Upper lobe of right lung (tissue), 1 donor: ENCODE results near the gene KIF6. TPM values are rescaled to one million over a fixed set of nuclear protein-coding genes. Genes with fewer than 3 reads are reported as not detected.
"Not testable (repeated sequence)": the region's sequence is repeated elsewhere in the genome, so short reads cannot be mapped to it uniquely, and the experiment has no call there.

Experiments used
- ATAC-seq: fragments of 200-7000 bp; cut with Tn5 transposase; one replicate; pipeline ENCODE4 v1.9.1; 2020; ENCODE audit warnings: mild to moderate bottlenecking, moderate library complexity
- DNase-seq: peaks from one replicate; pipeline ENCODE4 v3.0.0-alpha.2; 2020
- H3K27ac ChIP-seq: fragments of 200-600 bp; one replicate; pipeline ENCODE4 v1.8.0; 2022
- H3K27me3 ChIP-seq: fragments of 200-600 bp; one replicate; pipeline ENCODE4 v1.8.0; 2022; ENCODE audit warnings: mild to moderate bottlenecking
- H3K36me3 ChIP-seq: fragments of 200-600 bp; one replicate; pipeline ENCODE4 v1.8.0; 2022
- H3K4me1 ChIP-seq: fragments of 200-600 bp; one replicate; pipeline ENCODE4 v1.8.0; 2022
- H3K4me3 ChIP-seq: fragments of 200-600 bp; one replicate; pipeline ENCODE4 v1.8.0; 2022; ENCODE audit warnings: mild to moderate bottlenecking
- H3K9me3 ChIP-seq: fragments of 200-600 bp; one replicate; pipeline ENCODE4 v1.8.0; 2022
- CTCF ChIP-seq: fragments of 200-600 bp; IDR thresholded peaks from one replicate; pipeline ENCODE4 v1.8.0; 2022; ENCODE audit warnings: antibody characterized with exemption
- intact Hi-C: fragments of 100-400 bp; cut with DNase I; formaldehyde crosslinking; loops from one replicate; pipeline ENCODE4 v1.11.0; 2022
- total RNA-seq: library from RNA; stranded (reverse); fragmentation: NEBNext Ultra II Directional; extraction: Animal tissue kit (Norgen Biotek cat#: 25700); gene quantifications from one replicate; pipeline ENCODE4 v1.2.1, GENCODE V29; 2021
- donor health status: DM: no; HTN: yes; CAD: no; lungs with severe emphysema.

Gene KIF6
- total RNA-seq, 1 donor from 2014 or later, result 0.49 TPM

DNA sequence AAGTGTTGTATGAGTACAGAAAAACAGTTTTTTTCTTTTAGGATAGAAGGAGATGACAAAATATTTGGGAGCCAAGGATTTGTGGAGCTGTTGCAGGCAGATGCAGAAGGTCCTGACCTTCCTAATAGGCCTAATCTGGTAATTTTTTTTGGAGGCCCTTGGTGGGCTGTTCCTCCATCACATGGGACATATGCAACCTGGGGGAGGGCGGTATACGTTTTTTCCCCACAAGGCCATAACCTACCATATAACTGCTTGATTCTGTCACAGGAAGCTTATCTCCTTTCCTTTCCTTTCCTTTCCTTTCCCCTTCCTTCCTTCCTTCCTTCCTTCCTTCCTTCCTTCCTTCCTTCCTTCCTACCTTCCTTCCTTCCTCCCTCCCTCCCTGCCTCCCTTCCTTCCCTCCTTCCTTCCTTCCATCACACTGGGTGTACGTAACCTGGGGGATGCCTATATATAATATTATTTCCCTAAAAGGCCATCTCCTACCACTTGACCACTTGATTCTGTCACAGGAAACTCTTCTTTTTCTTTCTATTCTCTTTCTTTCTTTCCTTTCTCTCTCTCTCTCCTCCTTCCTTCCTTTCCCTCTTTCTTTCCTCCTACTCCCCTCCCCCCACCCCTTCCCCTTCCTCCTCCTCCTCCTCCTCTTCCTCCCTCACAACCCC is 217.7 kb downstream of the KIF6 start:
- H3K27me3 ChIP-seq, result no peaks in the 10 kb centered on the region
- no peaks in the 10 kb centered on the region for H3K36me3 ChIP-seq
- H3K4me3 ChIP-seq, result no peak overlapping the region
- peaks cover 3% of the 10 kb centered on the region for H3K9me3 ChIP-seq
- ATAC-seq (no peak), DNase-seq (no peak)
- intact Hi-C loops, result no loop called here
- H3K27ac ChIP-seq, result no peak overlapping the region
- no peaks in the 10 kb centered on the region for H3K4me1 ChIP-seq
- no peak for TF ChIP-seq CTCF

- H3K4me3 ChIP-seq, H3K36me3 ChIP-seq, H3K4me1 ChIP-seq, H3K27ac ChIP-seq, ATAC-seq, intact Hi-C loops, H3K27me3 ChIP-seq, DNase-seq: not testable (repeated sequence)
- H3K9me3 ChIP-seq, result peaks cover 13% of the 10 kb centered on the region
These were observed 222.7 kb downstream of the KIF6 start for GRCh38 chr6:39502362-39502955.

GRCh38 chr6:39499053-39499452 is 226.2 kb downstream of the KIF6 start:
- H3K4me1 ChIP-seq, result peaks cover 10% of the 10 kb centered on the region
- H3K36me3 ChIP-seq, result no peaks in the 10 kb centered on the region
- no peak overlapping the region for H3K27ac ChIP-seq
- ATAC-seq, result no peak
- H3K27me3 ChIP-seq, result no peaks in the 10 kb centered on the region
- no peak for DNase-seq
- no peak overlapping the region for H3K4me3 ChIP-seq
- TF ChIP-seq CTCF, result no peak
- peaks cover 13% of the 10 kb centered on the region for H3K9me3 ChIP-seq
- intact Hi-C loops, result no loop called here

- intact Hi-C loops, result no loop called here
- H3K27ac ChIP-seq, result no peak overlapping the region
- no peak for TF ChIP-seq CTCF
- H3K4me3 ChIP-seq, result no peak overlapping the region
- no peaks in the 10 kb centered on the region for H3K36me3 ChIP-seq
- no peaks in the 10 kb centered on the region for H3K27me3 ChIP-seq
- ATAC-seq (no peak), DNase-seq (no peak)
- H3K9me3 ChIP-seq, result peaks cover 13% of the 10 kb centered on the region
- peaks cover 10% of the 10 kb centered on the region for H3K4me1 ChIP-seq
These were observed 227.1 kb downstream of the KIF6 start for GRCh38 chr6:39498096-39498495.

- Histone ChIP-seq H3K27ac (no peak overlapping the region), H3K9me3 (peaks cover 4% of the 10 kb centered on the region), H3K4me1 (peaks cover 10% of the 10 kb centered on the region), H3K27me3 (no peaks in the 10 kb centered on the region), H3K36me3 (no peaks in the 10 kb centered on the region), H3K4me3 (no peak overlapping the region)
- DNase-seq, result no peak
- TF ChIP-seq CTCF, result no peak
- intact Hi-C loops, result no loop called here
- peak; percentile 59 for ATAC-seq
These were observed 228.3 kb downstream of the KIF6 start for GRCh38 chr6:39496915-39497314.

- ATAC-seq (no peak), DNase-seq (no peak)
- Histone ChIP-seq H3K27me3 (no peaks in the 10 kb centered on the region), H3K36me3 (no peaks in the 10 kb centered on the region), H3K27ac (no peak overlapping the region), H3K4me1 (peaks cover 10% of the 10 kb centered on the region), H3K4me3 (no peak overlapping the region), H3K9me3 (no peaks in the 10 kb centered on the region)
- TF ChIP-seq CTCF, result no peak
- intact Hi-C loops, result no loop called here
These were observed 228.8 kb downstream of the KIF6 start for GRCh38 chr6:39496456-39496855.
